Memory B cell (primary cell): ENCODE data around the gene TRIML2.

Experiments used
- ATAC-seq: fragments of 150-1000 bp; cut with Tn5 transposase; 2 replicates; pipeline ENCODE4 v1.10.0; 2021; ENCODE audit warnings: low read depth, mild to moderate bottlenecking, moderate library complexity
- DNase-seq, 2 donors: peaks; one replicate each; pipeline ENCODE4 v3.0.0; 2022; ENCODE audit warnings: low spot score in 2 of 2
- H3K27ac Mint-ChIP-seq: one replicate; pipeline ENCODE4 v1.8.0; 2022; ENCODE audit warnings: mild to moderate bottlenecking, moderate library complexity, mixed read lengths
- H3K27me3 Mint-ChIP-seq: one replicate; pipeline ENCODE4 v1.8.0; 2022; ENCODE audit warnings: mixed read lengths
- H3K36me3 Mint-ChIP-seq: one replicate; pipeline ENCODE4 v1.8.0; 2022; ENCODE audit warnings: mild to moderate bottlenecking, mixed read lengths
- H3K4me1 Mint-ChIP-seq: one replicate; pipeline ENCODE4 v1.8.0; 2022; ENCODE audit warnings: mixed read lengths
- H3K4me3 Mint-ChIP-seq: one replicate; pipeline ENCODE4 v1.8.0; 2022; ENCODE audit warnings: mild to moderate bottlenecking, moderate library complexity, mixed read lengths
- H3K9me3 Mint-ChIP-seq: one replicate; pipeline ENCODE4 v1.8.0; 2022; ENCODE audit warnings: mixed read lengths

Gene TRIML2

GRCh38 chr4:188109157-188109755 is at the start of gene TRIML2:
TSS of gene TRIML2 (minus strand) at chr4:188109603. CDS start at chr4:188105368, 4,235 bp downstream.
- DNase-seq = no peak
- Mint-ChIP-seq H3K4me3 (no peak within 1 kb of the TSS), H3K9me3 (peaks cover 7% of the 10 kb centered on the region), H3K27ac (no peak within 1 kb of the TSS), H3K36me3 (no peaks in the 10 kb centered on the region), H3K4me1 (no peaks in the 10 kb centered on the region), H3K27me3 (no peaks in the 10 kb centered on the region)
- no peak for ATAC-seq

GRCh38 chr4:188158336-188158735 is 48.9 kb upstream of the TRIML2 start:
- no peaks in the 10 kb centered on the region for H3K4me1 Mint-ChIP-seq
- H3K36me3 Mint-ChIP-seq = no peaks in the 10 kb centered on the region
- no peaks in the 10 kb centered on the region for H3K27me3 Mint-ChIP-seq
- no peak for DNase-seq
- peaks cover 9% of the 10 kb centered on the region for H3K9me3 Mint-ChIP-seq
- no peak for ATAC-seq
- H3K4me3 Mint-ChIP-seq = no peak overlapping the region
- no peak overlapping the region for H3K27ac Mint-ChIP-seq

GRCh38 chr4:188154668-188155405 is 45.4 kb upstream of the TRIML2 start:
- DNase-seq (no peak), ATAC-seq (no peak)
- Mint-ChIP-seq H3K27ac (no peak overlapping the region), H3K4me1 (no peaks in the 10 kb centered on the region), H3K4me3 (no peak overlapping the region), H3K36me3 (no peaks in the 10 kb centered on the region), H3K9me3 (peaks cover 9% of the 10 kb centered on the region), H3K27me3 (no peaks in the 10 kb centered on the region)

- no peaks in the 10 kb centered on the region for H3K4me1 Mint-ChIP-seq
- no peak overlapping the region for H3K27ac Mint-ChIP-seq
- no peak overlapping the region for H3K4me3 Mint-ChIP-seq
- no peak for ATAC-seq
- no peaks in the 10 kb centered on the region for H3K9me3 Mint-ChIP-seq
- no peaks in the 10 kb centered on the region for H3K27me3 Mint-ChIP-seq
- H3K36me3 Mint-ChIP-seq = no peaks in the 10 kb centered on the region
- DNase-seq = no peak
Measured at GRCh38 chr4:188147776-188148175, 38.4 kb upstream of the TRIML2 start.

GRCh38 chr4:188147176-188147575 is 37.8 kb upstream of the TRIML2 start:
- H3K4me1 Mint-ChIP-seq = no peaks in the 10 kb centered on the region
- DNase-seq (no peak), ATAC-seq (no peak)
- H3K36me3 Mint-ChIP-seq = no peaks in the 10 kb centered on the region
- H3K27me3 Mint-ChIP-seq = no peaks in the 10 kb centered on the region
- H3K4me3 Mint-ChIP-seq = no peak overlapping the region
- H3K9me3 Mint-ChIP-seq = no peaks in the 10 kb centered on the region
- H3K27ac Mint-ChIP-seq = no peak overlapping the region

- ATAC-seq (no peak), DNase-seq (no peak)
- no peaks in the 10 kb centered on the region for H3K36me3 Mint-ChIP-seq
- H3K4me3 Mint-ChIP-seq = no peak overlapping the region
- H3K9me3 Mint-ChIP-seq = no peaks in the 10 kb centered on the region
- no peak overlapping the region for H3K27ac Mint-ChIP-seq
- no peaks in the 10 kb centered on the region for H3K27me3 Mint-ChIP-seq
- no peaks in the 10 kb centered on the region for H3K4me1 Mint-ChIP-seq
Measured at GRCh38 chr4:188146618-188147017, 37.2 kb upstream of the TRIML2 start.

- H3K27me3 Mint-ChIP-seq = no peaks in the 10 kb centered on the region
- no peaks in the 10 kb centered on the region for H3K9me3 Mint-ChIP-seq
- H3K4me1 Mint-ChIP-seq = no peaks in the 10 kb centered on the region
- no peak for DNase-seq
- H3K36me3 Mint-ChIP-seq = no peaks in the 10 kb centered on the region
- H3K27ac Mint-ChIP-seq = no peak overlapping the region
- H3K4me3 Mint-ChIP-seq = no peak overlapping the region
- no peak for ATAC-seq
Measured at GRCh38 chr4:188145601-188146000, 36.2 kb upstream of the TRIML2 start.

- Mint-ChIP-seq H3K9me3 (no peaks in the 10 kb centered on the region), H3K36me3 (no peaks in the 10 kb centered on the region), H3K4me3 (no peak overlapping the region), H3K4me1 (no peaks in the 10 kb centered on the region), H3K27ac (no peak overlapping the region), H3K27me3 (no peaks in the 10 kb centered on the region)
- DNase-seq (no peak), ATAC-seq (no peak)
Measured at GRCh38 chr4:188143731-188144130, 34.3 kb upstream of the TRIML2 start.

- ATAC-seq = no peak
- no peaks in the 10 kb centered on the region for H3K36me3 Mint-ChIP-seq
- no peak overlapping the region for H3K27ac Mint-ChIP-seq
- H3K4me3 Mint-ChIP-seq = no peak overlapping the region
- H3K9me3 Mint-ChIP-seq = no peaks in the 10 kb centered on the region
- DNase-seq = no peak
- H3K27me3 Mint-ChIP-seq = no peaks in the 10 kb centered on the region
- H3K4me1 Mint-ChIP-seq = no peaks in the 10 kb centered on the region
Measured at GRCh38 chr4:188139671-188140070, 30.3 kb upstream of the TRIML2 start.

GRCh38 chr4:188139141-188139540 is 29.7 kb upstream of the TRIML2 start, which contains the start of gene TRIML1:
TSS of gene TRIML1 (plus strand) at chr4:188139441. CDS start at chr4:188139559, 118 bp downstream.
- H3K4me1 Mint-ChIP-seq = no peaks in the 10 kb centered on the region
- H3K9me3 Mint-ChIP-seq = no peaks in the 10 kb centered on the region
- H3K4me3 Mint-ChIP-seq = no peak within 1 kb of the TSS
- no peaks in the 10 kb centered on the region for H3K36me3 Mint-ChIP-seq
- H3K27ac Mint-ChIP-seq = no peak within 1 kb of the TSS
- H3K27me3 Mint-ChIP-seq = no peaks in the 10 kb centered on the region
- ATAC-seq = no peak
- DNase-seq = no peak

- DNase-seq (no peak), ATAC-seq (no peak)
- H3K9me3 Mint-ChIP-seq = no peaks in the 10 kb centered on the region
- no peak overlapping the region for H3K27ac Mint-ChIP-seq
- no peaks in the 10 kb centered on the region for H3K36me3 Mint-ChIP-seq
- no peak overlapping the region for H3K4me3 Mint-ChIP-seq
- H3K4me1 Mint-ChIP-seq = no peaks in the 10 kb centered on the region
- no peaks in the 10 kb centered on the region for H3K27me3 Mint-ChIP-seq
Measured at GRCh38 chr4:188138227-188138626, 28.8 kb upstream of the TRIML2 start.

GRCh38 chr4:188132232-188132631 is 22.8 kb upstream of the TRIML2 start:
- Mint-ChIP-seq H3K27me3 (no peaks in the 10 kb centered on the region), H3K27ac (no peak overlapping the region), H3K4me3 (no peak overlapping the region), H3K9me3 (peaks cover 3% of the 10 kb centered on the region), H3K4me1 (no peaks in the 10 kb centered on the region), H3K36me3 (no peaks in the 10 kb centered on the region)
- ATAC-seq (no peak), DNase-seq (no peak)

- Mint-ChIP-seq H3K36me3 (no peaks in the 10 kb centered on the region), H3K27ac (no peak overlapping the region), H3K27me3 (no peaks in the 10 kb centered on the region), H3K9me3 (peaks cover 4% of the 10 kb centered on the region), H3K4me1 (no peaks in the 10 kb centered on the region), H3K4me3 (no peak overlapping the region)
- ATAC-seq (no peak), DNase-seq (no peak)
Measured at GRCh38 chr4:188130355-188130754, 21.0 kb upstream of the TRIML2 start.

- ATAC-seq (no peak), DNase-seq (no peak)
- Mint-ChIP-seq H3K9me3 (peaks cover 4% of the 10 kb centered on the region), H3K36me3 (no peaks in the 10 kb centered on the region), H3K4me1 (no peaks in the 10 kb centered on the region), H3K27me3 (no peaks in the 10 kb centered on the region), H3K27ac (no peak overlapping the region), H3K4me3 (no peak overlapping the region)
Measured at GRCh38 chr4:188127214-188127874, 17.9 kb upstream of the TRIML2 start.
